Kidney epithelial cell (primary cell): ENCODE measurements around the gene ANKRD28. TPM values are rescaled to one million over a fixed set of nuclear protein-coding genes. Genes with fewer than 3 reads are reported as not detected.

Source experiments
- DNase-seq: peaks from one replicate; pipeline ENCODE4 v3.0.0-alpha.2; 2010; ENCODE audit warnings: low read depth
- H3K27me3 ChIP-seq: 2 replicates; pipeline ENCODE4 v1.6.0; 2011; ENCODE audit warnings: low read length; ENCODE audit not compliant: control insufficient read depth, insufficient read depth
- H3K36me3 ChIP-seq: 2 replicates; pipeline ENCODE4 v1.5.1; 2011; ENCODE audit warnings: low read length; ENCODE audit not compliant: control insufficient read depth, insufficient read depth
- H3K4me3 ChIP-seq: 2 replicates; pipeline ENCODE4 v1.5.1; 2011; ENCODE audit warnings: low read depth, mild to moderate bottlenecking, control low read depth, low read length
- CTCF ChIP-seq: IDR thresholded peaks from 2 replicates; pipeline ENCODE4 v1.5.1; 2011; ENCODE audit warnings: mild to moderate bottlenecking, moderate library complexity, low read length, control low read depth, inconsistent platforms; ENCODE audit not compliant: insufficient read depth, poor library complexity, severe bottlenecking
- total RNA-seq: library from RNA; depleted of rRNA; stranded (reverse); fragments of >200 nt; gene quantifications from 2 replicates; pipeline ENCODE4 v1.2.3, GENCODE V29; 2015

ANKRD28 gene
- total RNA-seq, 1 donor from 2014 or later = 27.4 TPM

GRCh38 chr3:15787526-15787925, 10.3 kb downstream of the ANKRD28 start:
- DNase-seq = no peak
- TF ChIP-seq CTCF = no peak

GRCh38 chr3:15783361-15783969, 14.3 kb downstream of the ANKRD28 start:
- no peak for TF ChIP-seq CTCF
- no peaks in the 10 kb centered on the region for H3K36me3 ChIP-seq
- DNase-seq = no peak
- H3K4me3 ChIP-seq = no peak overlapping the region
- no peaks in the 10 kb centered on the region for H3K27me3 ChIP-seq

More at GRCh38 chr3:15787526-15787925, 10.3 kb downstream of the ANKRD28 start:
- no peaks in the 10 kb centered on the region for H3K36me3 ChIP-seq
- no peaks in the 10 kb centered on the region for H3K27me3 ChIP-seq
- no peak overlapping the region for H3K4me3 ChIP-seq

- Histone ChIP-seq H3K27me3 (no peaks in the 10 kb centered on the region), H3K36me3 (no peaks in the 10 kb centered on the region), H3K4me3 (no peak overlapping the region)
- no peak for TF ChIP-seq CTCF
- DNase-seq = no peak
Measured at GRCh38 chr3:15782429-15782828, 15.3 kb downstream of the ANKRD28 start.

- DNase-seq = no peak
- TF ChIP-seq CTCF = no peak
Measured at GRCh38 chr3:15781637-15782402, 16.0 kb downstream of the ANKRD28 start.

GRCh38 chr3:15781131-15781530, 16.6 kb downstream of the ANKRD28 start:
- Histone ChIP-seq H3K4me3 (no peak overlapping the region), H3K36me3 (no peaks in the 10 kb centered on the region), H3K27me3 (no peaks in the 10 kb centered on the region)
- TF ChIP-seq CTCF = no peak
- no peak for DNase-seq

More at GRCh38 chr3:15781637-15782402, 16.0 kb downstream of the ANKRD28 start:
- no peaks in the 10 kb centered on the region for H3K36me3 ChIP-seq
- no peaks in the 10 kb centered on the region for H3K27me3 ChIP-seq
- no peak overlapping the region for H3K4me3 ChIP-seq
